GM12874 (cell line): ENCODE measurements around the gene C13orf46.

Experiments used
- CTCF ChIP-seq: IDR thresholded peaks from 2 replicates; pipeline ENCODE4 v1.5.1; 2011; ENCODE audit warnings: low read depth, mild to moderate bottlenecking, control low read depth, low read length, moderate library complexity; ENCODE audit not compliant: insufficient read depth

The C13orf46 gene

GRCh38 chr13:114008964-114009589 lies 35.2 kb upstream of the C13orf46 start:
- TF ChIP-seq CTCF: no peak

GRCh38 chr13:114007566-114007965 lies 33.7 kb upstream of the C13orf46 start:
- no peak for TF ChIP-seq CTCF

- no peak for TF ChIP-seq CTCF
Observed at GRCh38 chr13:114005206-114005724, 31.4 kb upstream of the C13orf46 start.

- TF ChIP-seq CTCF: no peak
Observed at GRCh38 chr13:114004420-114005205, 30.7 kb upstream of the C13orf46 start.

- no peak for TF ChIP-seq CTCF
Observed at GRCh38 chr13:114002771-114003321, 29.0 kb upstream of the C13orf46 start.

- no peak for TF ChIP-seq CTCF
Observed at GRCh38 chr13:114002009-114002544, 28.2 kb upstream of the C13orf46 start.

GRCh38 chr13:114001331-114002008 lies 27.6 kb upstream of the C13orf46 start:
- TF ChIP-seq CTCF: no peak
